Measurements from ENCODE around the gene AGTR2.
"Not testable (repeated sequence)": the region's sequence is repeated elsewhere in the genome, so short reads cannot be mapped to it uniquely, and the experiment has no call there.

Gene AGTR2

GRCh38 chrX:116170511-116170910 lies at the start of gene AGTR2:
Gene AGTR2, plus strand, starts transcription at chrX:116170744. Its CDS starts 1,537 bp downstream, at chrX:116172281.
- DNase-seq: no peak

GRCh38 chrX:116135277-116135676 lies 35.3 kb upstream of the AGTR2 start:
- no peak for DNase-seq

- not testable (repeated sequence) for DNase-seq
Measured at GRCh38 chrX:116141270-116141669, 29.3 kb upstream of the AGTR2 start.

GRCh38 chrX:116142976-116143375 lies 27.6 kb upstream of the AGTR2 start:
- DNase-seq: no peak

- no peak for DNase-seq
Measured at GRCh38 chrX:116172976-116173375, 2.4 kb downstream of the AGTR2 start.

- no peak for DNase-seq
Measured at GRCh38 chrX:116181300-116181699, 10.8 kb downstream of the AGTR2 start.

GRCh38 chrX:116185163-116185562 lies 14.6 kb downstream of the AGTR2 start:
- DNase-seq: no peak

GRCh38 chrX:116194649-116195048 lies 24.1 kb downstream of the AGTR2 start:
- DNase-seq: no peak

- DNase-seq: no peak
Measured at GRCh38 chrX:116198235-116198634, 27.7 kb downstream of the AGTR2 start.

- no peak for DNase-seq
Measured at GRCh38 chrX:116198810-116199209, 28.3 kb downstream of the AGTR2 start.

- DNase-seq: no peak
Measured at GRCh38 chrX:116204932-116205331, 34.4 kb downstream of the AGTR2 start.

- no peak for DNase-seq
Measured at GRCh38 chrX:116213262-116213661, 42.7 kb downstream of the AGTR2 start.

- not testable (repeated sequence) for DNase-seq
Measured at GRCh38 chrX:116217080-116217479, 46.5 kb downstream of the AGTR2 start.
